ENCODE data around the gene PIP4K2B. TPM values are rescaled to one million over a fixed set of nuclear protein-coding genes. Genes with fewer than 3 reads are reported as not detected.

PIP4K2B gene
- total RNA-seq, 1 experiment from 2014 or later: 42.3 TPM

Small RNAs within 50 kb of the gene (microRNA-seq; reads per million reads assigned to microRNA genes)
- 1.9 reads per million for gene MIR4726 (ENCODE audit: unreplicated experiment)
- gene MIR4727 (ENCODE audit: unreplicated experiment): not detected

Other genes with a start within 250 kb of the PIP4K2B start
- 12.8 TPM for gene SRCIN1, start 193.6 kb downstream of the PIP4K2B start, total RNA-seq (2021; ENCODE audit: unreplicated experiment)
- gene EPOP, start 124.6 kb downstream of the PIP4K2B start, total RNA-seq (2021; ENCODE audit: unreplicated experiment): 19.9 TPM
- 50.6 TPM for gene MLLT6, start 94.3 kb downstream of the PIP4K2B start, total RNA-seq (2021; ENCODE audit: unreplicated experiment)
- 45.0 TPM for gene CISD3, start 69.2 kb downstream of the PIP4K2B start, total RNA-seq (2021; ENCODE audit: unreplicated experiment)
- gene PCGF2, start 51.2 kb downstream of the PIP4K2B start, total RNA-seq (2021; ENCODE audit: unreplicated experiment): 43.9 TPM
- gene PSMB3, start 46.8 kb downstream of the PIP4K2B start, total RNA-seq (2021; ENCODE audit: unreplicated experiment): 233 TPM
- gene CWC25, start 25.8 kb upstream of the PIP4K2B start, total RNA-seq (2021; ENCODE audit: unreplicated experiment): 13.6 TPM
- gene RPL23, start 54.2 kb upstream of the PIP4K2B start, total RNA-seq (2021; ENCODE audit: unreplicated experiment): 649 TPM
- 112 TPM for gene LASP1, start 70.5 kb upstream of the PIP4K2B start, total RNA-seq (2021; ENCODE audit: unreplicated experiment)
- gene FBXO47, start 167.8 kb upstream of the PIP4K2B start, total RNA-seq (2021; ENCODE audit: unreplicated experiment): not detected

Measured in Panc1 (cell line).